ENCODE results near the gene DNAAF1.

The DNAAF1 gene

GRCh38 chr16:84124257-84125073 is 20.6 kb upstream of the DNAAF1 start:
- DNase-seq = no peak

DNA sequence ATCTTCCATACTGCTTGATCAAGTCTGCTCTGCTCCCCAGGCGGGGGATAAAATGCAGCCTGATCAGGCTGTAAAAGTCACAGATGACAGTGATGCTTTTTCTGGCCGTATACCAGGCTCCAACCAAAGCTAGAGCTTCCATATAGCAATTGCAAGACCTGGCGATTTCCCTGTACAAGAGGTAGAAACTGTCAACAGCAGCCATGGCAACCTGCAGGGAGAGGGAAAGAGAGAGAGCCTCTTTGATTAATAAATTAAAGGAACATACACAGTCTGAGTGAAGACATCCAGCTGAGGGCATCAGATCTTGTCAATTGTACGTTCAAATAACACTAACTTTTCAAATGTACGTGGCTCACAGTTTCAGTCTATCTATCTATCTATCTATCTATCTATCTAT is 14.0 kb upstream of the DNAAF1 start:
- no peak for DNase-seq

GRCh38 chr16:84132527-84133285 is 12.4 kb upstream of the DNAAF1 start:
- DNase-seq = no peak

DNA sequence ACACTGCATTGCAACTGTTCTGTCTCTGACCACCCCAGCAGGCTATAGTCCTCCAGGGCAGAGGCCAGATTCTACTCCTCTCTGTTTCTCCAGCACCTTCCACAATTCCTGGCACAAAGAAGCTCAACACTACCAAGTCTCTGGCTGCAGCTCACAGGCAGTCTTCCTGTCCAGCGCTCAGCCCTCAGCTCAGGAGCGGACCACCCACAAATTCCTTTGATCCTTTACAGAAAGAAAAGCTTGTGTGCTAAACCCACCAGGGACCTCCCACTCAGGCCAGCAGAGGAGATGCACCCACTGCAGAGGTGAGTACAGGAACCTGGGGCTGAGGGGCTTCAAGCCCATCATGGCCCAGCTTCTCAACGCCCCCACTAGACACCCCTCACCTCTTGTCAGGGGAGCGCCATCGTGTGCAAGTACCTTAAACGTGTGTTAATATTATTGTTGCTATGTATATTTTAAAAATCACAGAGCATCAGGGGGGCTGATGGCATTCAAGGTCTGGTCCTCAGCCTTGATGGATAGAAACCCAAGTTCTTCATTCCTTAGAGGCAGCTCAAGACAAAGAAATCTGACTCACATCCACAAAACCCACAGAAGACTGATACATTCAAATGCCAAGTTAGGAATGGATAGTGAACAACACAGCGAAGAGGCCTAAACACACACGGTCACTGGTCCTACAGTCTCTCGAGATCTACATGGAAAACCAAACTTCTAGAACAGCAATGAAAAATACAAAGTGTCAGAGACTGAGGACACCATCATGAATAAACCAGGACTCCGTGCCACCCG is 8.6 kb upstream of the DNAAF1 start:
- no peak for DNase-seq

- no peak for DNase-seq
Measured at GRCh38 chr16:84137287-84137686, 7.8 kb upstream of the DNAAF1 start.

DNA sequence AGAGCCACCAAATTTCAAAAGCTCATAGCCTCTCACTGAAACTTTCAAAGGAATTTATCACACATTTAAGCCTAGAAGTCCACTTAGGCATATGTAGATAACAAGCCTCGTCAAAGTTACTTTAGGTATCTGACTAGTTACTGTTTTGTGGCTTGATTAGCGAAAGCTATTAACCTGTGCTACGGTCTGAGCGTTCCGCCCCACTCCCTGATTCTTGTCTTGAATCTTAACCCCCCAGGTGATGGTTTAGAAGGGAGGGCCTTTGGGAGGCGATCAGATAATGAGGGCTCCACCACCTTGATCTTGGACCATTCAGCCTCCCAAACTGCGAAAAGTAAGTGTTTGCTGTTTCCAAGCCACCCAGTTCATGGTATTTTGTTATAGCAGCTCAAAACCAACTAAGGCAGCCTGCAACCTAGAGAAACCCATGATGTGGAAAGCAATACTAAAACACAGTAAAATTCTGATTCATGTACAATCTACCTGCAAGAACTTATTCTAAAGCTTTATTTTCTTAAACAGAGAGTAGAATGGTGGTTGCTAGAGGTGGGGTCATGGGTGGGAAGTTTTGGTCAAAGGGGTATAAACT is 7.2 kb upstream of the DNAAF1 start:
- no peak for DNase-seq

GRCh38 chr16:84138500-84138823 is 6.6 kb upstream of the DNAAF1 start:
- no peak for DNase-seq

DNA sequence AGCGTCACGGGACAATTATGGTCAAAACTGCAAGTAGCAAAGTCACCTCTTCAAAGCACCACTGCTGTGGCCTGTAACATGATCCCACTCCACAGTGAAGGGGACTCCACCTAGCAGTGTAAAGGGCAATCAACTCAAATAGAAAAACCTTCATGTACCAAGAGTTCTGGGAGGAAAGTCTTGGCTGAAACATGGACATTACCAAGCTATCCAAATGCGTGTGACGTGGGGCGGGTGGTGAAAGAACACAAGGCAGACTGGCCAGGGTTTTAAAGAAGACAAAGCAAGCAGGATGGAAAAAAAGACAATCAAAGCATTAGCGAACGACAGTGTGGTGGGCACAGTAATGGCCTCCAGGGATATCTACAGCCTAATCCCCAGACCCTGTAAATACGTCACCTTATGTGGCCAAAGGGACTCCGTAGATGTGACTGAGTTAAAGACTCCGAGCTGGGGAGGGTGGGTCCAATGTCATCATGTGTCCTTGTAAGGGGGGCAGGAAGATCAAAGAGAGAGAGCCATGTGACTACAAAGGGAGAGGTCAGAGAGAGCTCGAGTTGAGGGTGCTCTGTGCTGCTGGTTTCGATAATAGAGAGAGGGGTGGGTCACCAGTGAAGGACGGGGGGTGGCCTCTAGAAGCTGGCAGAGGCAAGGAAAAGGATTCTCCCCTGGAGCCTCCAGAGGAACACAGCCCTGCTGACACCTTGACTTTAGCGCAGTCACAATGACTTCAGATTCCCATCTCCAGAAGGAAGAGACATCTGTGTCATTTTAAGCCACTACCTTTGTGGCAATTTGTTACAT is 6.1 kb upstream of the DNAAF1 start:
- DNase-seq = no peak

DNA sequence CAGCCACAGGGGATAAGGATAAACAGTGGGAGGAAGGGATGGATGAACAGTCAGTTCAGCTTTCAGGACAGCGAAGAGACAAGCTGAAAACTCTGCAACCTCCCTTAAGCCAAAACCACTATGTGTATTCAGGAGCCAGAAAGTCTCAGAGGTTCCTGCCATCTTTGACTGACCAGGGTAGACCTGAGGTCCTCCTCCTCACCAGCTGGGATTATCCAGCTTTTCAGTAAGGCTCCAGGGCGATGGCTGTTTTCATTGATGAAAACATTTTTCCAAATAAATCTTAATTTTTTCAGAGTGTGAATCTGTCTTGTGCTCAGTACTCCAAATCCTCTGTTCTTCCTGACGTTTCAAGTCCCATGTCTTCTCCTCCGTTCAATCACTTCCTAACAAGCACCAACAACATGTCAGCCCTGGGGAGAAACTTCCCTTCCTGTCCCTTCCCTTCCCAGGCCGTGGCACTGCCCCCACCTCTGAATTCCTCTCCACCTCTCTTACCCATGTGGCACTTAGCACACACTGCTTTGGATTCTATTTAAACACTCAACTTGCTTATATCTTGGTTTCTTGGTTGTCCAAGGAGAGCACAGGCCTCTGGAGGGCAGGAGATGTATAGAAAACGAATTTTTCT is 5.4 kb upstream of the DNAAF1 start:
- no peak for DNase-seq

DNA sequence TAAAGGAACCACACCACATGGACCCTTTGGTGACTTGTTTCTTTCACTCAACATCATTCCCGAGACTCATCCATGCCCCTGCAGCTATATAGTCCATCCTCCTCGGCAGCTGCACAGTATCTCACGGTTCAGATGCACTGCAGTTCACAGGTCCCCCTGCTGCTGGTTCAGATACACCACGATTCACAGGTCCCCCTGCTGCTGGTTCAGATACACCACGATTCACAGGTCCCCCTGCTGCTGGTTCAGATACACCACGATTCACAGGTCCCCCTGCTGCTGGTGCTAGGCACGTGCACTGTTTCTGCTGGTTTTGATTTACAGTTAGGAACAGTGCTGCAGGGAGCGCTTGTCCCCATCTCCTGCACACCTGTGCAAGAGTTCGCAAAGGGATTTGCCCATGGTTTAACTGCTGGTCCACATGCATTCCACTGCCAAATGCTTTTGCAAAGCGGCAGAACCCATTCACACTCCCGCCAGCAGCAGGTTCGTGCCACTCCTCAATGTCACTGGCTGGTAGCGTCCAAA is 3.9 kb upstream of the DNAAF1 start:
- DNase-seq = no peak

- no peak for DNase-seq
Measured at GRCh38 chr16:84143081-84143480, 2.0 kb upstream of the DNAAF1 start.

- no peak for DNase-seq
Measured at GRCh38 chr16:84143784-84144199, 1.3 kb upstream of the DNAAF1 start.

DNA sequence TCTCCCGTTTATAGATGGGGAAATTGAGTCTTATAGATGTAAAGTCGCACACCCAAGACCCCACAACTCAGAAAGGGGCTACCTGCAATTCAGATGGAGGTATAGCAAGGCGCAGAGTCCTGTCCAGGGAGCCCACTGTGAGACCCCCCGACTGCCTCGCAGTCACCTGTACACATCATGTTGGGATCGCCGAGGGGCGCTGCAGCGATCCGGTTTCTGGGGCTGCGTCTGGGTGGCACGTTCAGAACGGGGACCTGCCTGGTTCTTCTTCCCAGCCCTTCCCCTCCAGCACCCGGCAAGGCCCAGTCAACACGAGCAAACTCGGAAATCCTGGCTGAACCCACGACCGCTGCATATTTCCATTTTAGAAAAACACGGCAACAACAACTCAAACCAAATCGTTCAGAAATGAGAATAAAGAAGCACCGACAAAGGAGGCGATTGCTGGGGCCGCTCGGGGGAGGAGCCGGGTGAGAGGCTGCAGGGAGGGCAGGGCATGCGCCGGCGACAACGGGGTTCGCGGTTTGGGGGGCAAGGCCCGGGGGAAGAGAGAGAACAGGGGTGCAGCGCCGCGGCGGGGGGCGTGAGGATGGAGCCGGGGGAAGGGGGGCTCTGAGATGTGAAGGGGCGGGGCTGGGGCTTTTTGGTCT is 774 bp upstream of the DNAAF1 start:
- DNase-seq = peak in 1 of 2 experiments; percentile 5

GRCh38 chr16:84150926-84151325 is 5.8 kb downstream of the DNAAF1 start:
- no peak for DNase-seq

DNA sequence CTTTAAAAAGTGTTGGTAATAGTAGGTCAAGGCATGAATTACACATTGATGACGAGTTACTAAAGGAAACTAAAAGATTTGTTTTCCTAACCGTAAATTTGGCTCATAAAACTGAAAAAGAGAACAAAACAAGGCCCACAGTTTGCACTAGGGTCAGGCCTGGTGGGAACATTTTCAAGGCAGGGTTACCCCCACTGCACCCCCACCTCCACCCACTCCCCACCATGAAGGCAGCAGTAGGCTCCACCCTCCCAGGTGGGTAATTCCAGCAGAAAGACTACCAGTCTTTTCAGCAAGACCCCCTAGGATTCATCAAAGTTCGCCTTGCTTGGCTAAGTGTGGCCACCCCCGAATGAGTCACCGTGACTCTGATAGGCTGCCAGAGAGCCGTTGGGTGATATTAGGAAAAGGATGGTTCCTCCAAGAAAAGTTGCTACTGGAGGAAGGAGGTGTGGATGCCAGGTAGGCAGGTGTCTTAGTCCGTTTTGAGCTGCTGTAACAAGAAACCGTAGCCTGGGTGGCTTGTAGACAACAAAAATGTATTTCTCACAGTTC is 8.6 kb downstream of the DNAAF1 start:
- DNase-seq = no peak

- no peak for DNase-seq
Measured at GRCh38 chr16:84155226-84155625, 10.1 kb downstream of the DNAAF1 start.

DNA sequence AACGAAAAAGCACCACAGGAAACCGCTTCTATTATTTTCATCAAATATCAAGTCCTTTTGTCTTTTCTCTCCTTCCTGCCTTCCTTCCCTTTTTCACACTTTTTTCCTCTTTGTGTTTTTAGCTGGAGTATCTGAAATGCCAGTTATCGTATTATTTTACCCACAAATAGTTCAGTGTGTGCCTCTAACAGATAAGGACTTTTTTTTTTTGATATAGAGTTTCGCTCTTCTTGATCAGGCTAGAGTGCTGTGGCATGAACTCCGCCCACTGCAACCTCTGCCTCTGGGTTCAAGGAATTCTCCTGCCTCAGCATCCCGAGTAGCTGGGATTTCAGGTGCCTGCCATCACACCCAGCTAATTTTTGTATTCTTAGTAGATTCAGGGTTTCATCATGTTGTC is 10.7 kb downstream of the DNAAF1 start:
- no peak for DNase-seq

DNA sequence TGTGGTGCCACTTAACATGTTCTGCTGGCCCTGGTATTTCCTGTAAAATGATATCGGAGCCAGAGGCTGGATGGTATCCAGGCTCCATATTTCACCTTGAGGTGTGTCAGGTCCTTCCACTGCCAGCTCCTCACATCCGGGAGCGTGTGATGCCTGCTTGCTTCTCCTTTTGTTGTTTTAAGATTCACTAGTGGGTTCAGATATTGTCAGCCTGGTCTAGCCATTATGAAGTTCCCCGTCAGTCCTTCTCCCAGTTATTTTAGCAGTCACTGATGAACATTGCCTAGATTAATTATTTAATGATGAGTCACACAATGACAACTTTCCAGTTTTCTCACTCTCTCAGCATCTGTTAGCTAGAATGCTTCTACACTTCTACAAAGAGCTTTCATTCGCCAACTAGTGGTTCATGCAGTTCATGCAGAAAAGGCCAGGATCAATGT is 11.3 kb downstream of the DNAAF1 start:
- no peak for DNase-seq

DNA sequence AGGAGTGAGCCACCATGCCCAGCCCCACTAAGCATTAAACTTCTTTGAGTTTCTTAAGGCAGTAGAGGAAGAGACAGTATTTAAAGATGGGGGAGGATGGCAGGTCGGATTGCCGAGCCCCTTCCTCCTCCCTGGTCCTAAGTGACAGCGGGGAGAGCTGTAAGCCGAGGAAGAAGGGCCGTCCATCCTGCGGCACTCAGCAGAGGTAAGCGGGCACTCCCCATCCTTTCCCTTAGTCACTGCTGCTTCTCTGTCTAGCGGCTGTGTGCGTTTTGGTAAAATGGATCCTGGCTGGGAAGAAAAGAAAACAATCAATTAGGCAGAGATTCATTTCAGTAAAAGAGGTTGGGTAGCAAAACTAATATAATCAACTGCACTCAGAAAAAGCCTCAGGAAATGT is 13.9 kb downstream of the DNAAF1 start:
- DNase-seq = no peak

GRCh38 chr16:84159800-84160199 is 14.7 kb downstream of the DNAAF1 start:
- DNase-seq = no peak

DNA sequence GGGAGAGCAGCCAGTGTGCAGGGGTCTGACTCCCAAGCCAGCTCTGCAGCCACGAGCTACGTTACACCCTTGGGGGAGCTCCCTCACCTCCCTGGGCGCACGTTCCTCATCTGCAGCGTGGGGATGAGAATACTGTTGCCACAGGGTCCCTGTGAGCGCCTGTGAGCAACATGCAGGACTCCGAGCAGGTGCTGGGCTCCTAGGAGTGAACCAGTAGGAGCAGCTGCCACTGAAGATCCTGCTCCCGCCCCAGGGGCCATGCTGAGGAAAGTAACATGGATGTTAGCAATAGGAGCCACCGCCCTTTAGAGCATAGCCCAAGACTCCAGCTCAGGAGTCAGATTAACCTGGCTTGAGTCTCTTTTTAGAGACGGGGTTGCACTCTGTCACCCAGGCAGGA is 15.9 kb downstream of the DNAAF1 start:
- DNase-seq = no peak
